ENCODE measurements around the gene ZNF330. TPM values are rescaled to one million over a fixed set of nuclear protein-coding genes. Genes with fewer than 3 reads are reported as not detected.
"Not testable (repeated sequence)": the region's sequence is repeated elsewhere in the genome, so short reads cannot be mapped to it uniquely, and the experiment has no call there.

Gene ZNF330
- total RNA-seq, 1 donor from 2014 or later = 33.8 TPM

DNA sequence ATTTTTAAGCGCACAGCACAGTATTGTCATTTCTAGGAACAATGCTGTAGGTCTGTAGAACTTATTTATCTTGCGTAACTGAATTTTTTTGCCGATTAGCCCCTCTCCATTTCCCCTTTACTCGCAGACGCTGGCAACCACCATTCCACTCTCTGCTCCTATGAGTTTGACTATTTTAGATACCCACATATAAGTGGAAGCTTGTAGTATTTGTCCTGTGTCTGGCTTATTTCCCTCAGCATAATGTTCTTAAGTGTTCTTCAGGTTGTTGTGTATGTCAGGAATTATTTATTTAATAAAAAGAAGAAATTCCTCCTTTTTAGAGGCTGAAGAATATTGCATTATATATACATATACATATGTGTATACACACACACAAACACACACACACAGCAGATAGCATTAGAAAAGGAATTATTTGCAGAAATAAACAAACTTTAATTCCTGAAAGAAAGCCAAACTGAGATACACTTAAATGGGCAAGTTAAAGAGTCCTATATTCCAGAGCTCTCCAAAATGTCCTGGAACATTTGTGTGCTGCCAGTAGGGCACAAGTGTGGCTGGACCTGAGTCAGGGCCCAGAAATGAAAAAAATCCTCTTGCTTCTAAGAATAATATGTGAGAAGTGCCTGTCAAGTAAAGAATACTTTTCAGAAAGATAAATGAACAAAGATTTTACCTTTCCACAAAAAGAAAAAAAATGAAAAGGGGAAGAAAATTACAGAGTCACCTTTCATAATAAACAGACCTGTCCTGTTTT, 4.5 kb upstream of the ZNF330 start:
- Mint-ChIP-seq H3K4me3 (peak overlapping the region; percentile 19), H3K4me1 (peaks cover 15% of the 10 kb centered on the region), H3K36me3 (ENCODE audit: low read depth) (peaks cover 3% of the 10 kb centered on the region), H3K27me3 (ENCODE audit: low read depth) (no peaks in the 10 kb centered on the region), H3K9me3 (peaks cover 3% of the 10 kb centered on the region), H3K27ac (ENCODE audit: unreplicated experiment) (no peak overlapping the region)
- no peak for TF ChIP-seq CTCF (conservative IDR thresholded peaks at IDR 0.05)
- DNase-seq (ENCODE audit: low read depth, low spot score) = no peak

DNA sequence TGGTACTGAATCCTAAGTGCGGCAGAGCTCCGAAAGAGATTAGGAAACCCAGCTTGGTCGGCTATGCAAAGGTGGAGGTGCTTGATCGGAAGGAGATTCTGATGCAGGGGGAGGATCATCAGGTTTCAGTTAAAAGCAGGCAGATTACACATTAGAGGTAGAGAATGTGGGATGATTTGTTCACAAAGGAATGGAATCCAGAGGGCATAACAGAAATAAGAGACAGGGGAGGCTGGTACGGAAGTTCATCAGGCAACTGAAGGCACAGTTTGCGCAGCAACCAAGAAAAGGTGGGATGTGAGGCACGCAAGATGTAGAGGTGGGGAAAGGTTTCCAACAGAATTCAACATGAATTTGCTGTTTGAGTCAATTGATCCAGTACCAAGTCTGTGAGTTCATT, 424 bp upstream of the ZNF330 start:
- H3K4me3 Mint-ChIP-seq = peak overlapping the region; percentile 94
- peaks cover 3% of the 10 kb centered on the region for H3K9me3 Mint-ChIP-seq
- peaks cover 3% of the 10 kb centered on the region for H3K36me3 Mint-ChIP-seq (ENCODE audit: low read depth)
- H3K27me3 Mint-ChIP-seq (ENCODE audit: low read depth) = no peaks in the 10 kb centered on the region
- no peak for TF ChIP-seq CTCF (conservative IDR thresholded peaks at IDR 0.05)
- peak; percentile 1 for DNase-seq (ENCODE audit: low read depth, low spot score)
- peaks cover 30% of the 10 kb centered on the region for H3K4me1 Mint-ChIP-seq
- peak overlapping the region; percentile 90 for H3K27ac Mint-ChIP-seq (ENCODE audit: unreplicated experiment)

- H3K27ac Mint-ChIP-seq (ENCODE audit: unreplicated experiment) = no peak overlapping the region
- DNase-seq (ENCODE audit: low read depth, low spot score) = no peak
- peaks cover 3% of the 10 kb centered on the region for H3K9me3 Mint-ChIP-seq
- H3K36me3 Mint-ChIP-seq (ENCODE audit: low read depth) = peaks cover 7% of the 10 kb centered on the region
- H3K4me1 Mint-ChIP-seq = peaks cover 30% of the 10 kb centered on the region
- no peak for TF ChIP-seq CTCF (conservative IDR thresholded peaks at IDR 0.05)
- H3K4me3 Mint-ChIP-seq = peak overlapping the region; percentile 94
- no peaks in the 10 kb centered on the region for H3K27me3 Mint-ChIP-seq (ENCODE audit: low read depth)
Observed at GRCh38 chr4:141223418-141223817, 2.7 kb downstream of the ZNF330 start.

DNA sequence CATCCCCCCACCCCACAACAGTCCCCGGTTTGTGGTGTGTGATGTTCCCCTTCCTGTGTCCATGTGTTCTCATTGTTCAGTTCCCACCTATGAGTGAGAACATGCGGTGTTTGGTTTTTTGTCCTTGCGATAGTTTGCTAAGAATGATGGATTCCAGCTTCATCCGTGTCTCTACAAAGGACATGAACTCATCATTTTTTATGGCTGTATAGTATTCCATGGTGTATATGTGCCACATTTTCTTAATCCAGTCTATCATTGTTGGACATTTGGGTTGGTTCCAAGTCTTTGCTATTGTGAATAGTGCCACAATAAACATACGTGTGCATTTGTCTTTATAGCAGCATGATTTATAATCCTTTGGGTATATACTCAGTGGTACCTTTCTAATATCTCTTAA, 6.6 kb downstream of the ZNF330 start:
- not testable (repeated sequence) for DNase-seq (ENCODE audit: low read depth, low spot score); H3K4me3 Mint-ChIP-seq; H3K27me3 Mint-ChIP-seq (ENCODE audit: low read depth); H3K9me3 Mint-ChIP-seq; H3K4me1 Mint-ChIP-seq; H3K27ac Mint-ChIP-seq (ENCODE audit: unreplicated experiment); H3K36me3 Mint-ChIP-seq (ENCODE audit: low read depth)

DNA sequence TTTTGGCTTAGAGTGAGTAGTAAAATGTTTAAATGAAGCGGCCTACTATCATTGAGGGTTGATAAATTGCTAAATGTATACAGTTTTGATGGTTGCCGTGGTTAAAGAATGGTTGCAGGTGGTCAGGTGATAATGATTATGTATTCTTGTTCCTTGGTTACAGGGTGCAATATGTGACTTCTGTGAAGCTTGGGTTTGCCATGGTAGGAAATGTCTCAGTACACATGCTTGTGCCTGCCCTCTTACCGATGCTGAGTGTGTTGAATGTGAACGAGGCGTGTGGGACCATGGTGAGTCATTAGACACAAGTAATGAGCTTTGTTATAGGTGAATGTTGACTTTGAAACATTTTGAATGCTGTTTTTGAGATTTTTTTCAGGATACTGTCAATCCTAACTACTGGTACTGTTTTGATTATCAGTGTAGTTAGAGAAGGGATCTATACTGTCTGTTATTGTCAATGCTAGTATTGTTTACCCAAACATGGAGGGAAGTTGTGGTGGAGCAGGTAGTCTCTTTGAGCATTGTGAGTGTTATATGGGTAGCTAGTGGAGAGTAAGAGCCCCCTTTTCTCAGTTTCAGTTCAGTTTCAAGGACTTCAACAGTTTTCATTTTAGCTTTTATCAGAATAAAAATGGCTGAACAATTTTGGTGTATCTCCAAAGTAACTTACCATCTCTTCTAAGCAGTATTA, 8.9 kb downstream of the ZNF330 start:
- TF ChIP-seq CTCF (conservative IDR thresholded peaks at IDR 0.05) = no peak
- no peaks in the 10 kb centered on the region for H3K4me1 Mint-ChIP-seq

GRCh38 chr4:141233673-141234072, 13.0 kb downstream of the ZNF330 start:
- Mint-ChIP-seq H3K4me3 (no peak overlapping the region), H3K36me3 (ENCODE audit: low read depth) (peaks cover 12% of the 10 kb centered on the region), H3K9me3 (no peaks in the 10 kb centered on the region), H3K27ac (ENCODE audit: unreplicated experiment) (no peak overlapping the region), H3K4me1 (no peaks in the 10 kb centered on the region), H3K27me3 (ENCODE audit: low read depth) (no peaks in the 10 kb centered on the region)
- DNase-seq (ENCODE audit: low read depth, low spot score) = no peak
- no peak for TF ChIP-seq CTCF (conservative IDR thresholded peaks at IDR 0.05)

More for the DNA sequence above, 8.9 kb downstream of the ZNF330 start:
- DNase-seq (ENCODE audit: low read depth, low spot score) = no peak
- Mint-ChIP-seq H3K36me3 (ENCODE audit: low read depth) (peaks cover 14% of the 10 kb centered on the region), H3K27me3 (ENCODE audit: low read depth) (no peaks in the 10 kb centered on the region), H3K4me3 (no peak overlapping the region), H3K9me3 (no peaks in the 10 kb centered on the region), H3K27ac (ENCODE audit: unreplicated experiment) (no peak overlapping the region)

All from neural crest cell (in vitro differentiated cells).